Inferior parietal cortex (tissue), 1 donor: ENCODE data around the gene TLE1.
"Not testable (repeated sequence)": the region's sequence is repeated elsewhere in the genome, so short reads cannot be mapped to it uniquely, and the experiment has no call there.

Source experiments
- DNase-seq: peaks from one replicate; pipeline ENCODE4 v3.0.0-alpha.2; 2016; ENCODE audit errors: extremely low spot score

The TLE1 gene

DNA sequence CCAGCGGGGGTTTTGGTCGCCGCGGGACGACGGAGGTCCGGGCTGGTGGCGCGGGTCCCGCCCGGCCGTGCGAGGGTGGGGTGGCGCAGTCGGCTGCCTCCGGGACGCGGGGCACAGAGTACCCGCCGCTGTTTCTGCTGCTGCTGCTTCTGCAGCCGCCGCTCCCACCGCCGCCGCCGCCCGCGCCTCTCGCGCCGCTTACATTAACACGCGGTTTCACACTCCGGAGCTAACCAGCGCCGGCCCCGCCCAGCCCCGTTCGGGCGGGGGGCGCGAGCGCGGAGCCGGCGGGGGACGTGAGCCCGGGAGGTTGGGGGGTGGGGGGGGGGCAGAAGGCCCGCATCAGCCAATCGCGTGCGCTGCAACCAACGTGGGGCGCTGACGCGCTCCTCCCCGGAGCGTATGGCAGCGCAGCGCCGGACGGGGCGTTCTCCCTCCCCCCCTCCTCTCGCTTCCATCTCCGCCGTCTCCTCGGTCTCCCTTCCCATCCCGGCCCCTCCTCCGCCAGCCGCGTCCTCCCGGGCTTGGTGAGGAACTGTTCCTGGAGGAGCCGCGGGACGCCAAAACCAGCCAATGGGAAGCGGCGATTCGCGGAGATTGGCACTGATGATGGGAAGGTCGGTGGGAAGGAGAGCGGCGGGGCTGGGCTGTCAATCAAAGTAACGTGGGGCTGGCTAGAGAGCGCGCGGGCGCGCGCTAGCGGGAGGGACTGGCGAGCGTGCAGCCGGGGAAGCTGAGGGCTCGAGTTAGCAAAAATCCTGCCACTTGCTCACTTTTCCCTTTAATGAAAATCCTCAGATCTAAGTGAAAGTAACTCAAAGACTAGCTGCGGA is at the start of gene TLE1:
Gene TLE1 (minus strand): TSS at position 205 of the 833 bp plus-strand sequence. CDS start 1,307 bp downstream, outside the sequence.
- DNase-seq, result peak; percentile 96

- peak; percentile 27 for DNase-seq
Measured at GRCh38 chr9:81737871-81738507, 48.6 kb upstream of the TLE1 start.

GRCh38 chr9:81730498-81730897 is 41.2 kb upstream of the TLE1 start:
- not testable (repeated sequence) for DNase-seq

DNA sequence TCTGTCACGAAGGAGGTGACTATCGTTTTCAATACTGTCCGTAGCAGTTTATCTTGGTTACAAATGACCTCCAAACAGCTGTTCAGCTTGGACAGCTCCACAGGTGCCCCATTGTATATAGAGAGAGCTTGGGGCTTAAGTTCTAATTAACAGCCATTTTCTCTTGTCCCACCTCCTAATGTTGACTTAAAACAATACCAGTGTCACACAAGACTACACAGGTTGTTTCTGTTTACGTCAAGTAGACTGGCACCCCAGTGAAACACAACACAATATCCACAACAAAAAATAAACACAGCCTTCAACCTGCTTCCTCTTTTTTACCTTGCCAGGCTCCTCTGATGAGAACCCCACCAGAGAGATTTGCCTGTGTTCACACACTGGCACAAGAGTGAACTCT is 39.8 kb upstream of the TLE1 start:
- DNase-seq, result no peak

DNA sequence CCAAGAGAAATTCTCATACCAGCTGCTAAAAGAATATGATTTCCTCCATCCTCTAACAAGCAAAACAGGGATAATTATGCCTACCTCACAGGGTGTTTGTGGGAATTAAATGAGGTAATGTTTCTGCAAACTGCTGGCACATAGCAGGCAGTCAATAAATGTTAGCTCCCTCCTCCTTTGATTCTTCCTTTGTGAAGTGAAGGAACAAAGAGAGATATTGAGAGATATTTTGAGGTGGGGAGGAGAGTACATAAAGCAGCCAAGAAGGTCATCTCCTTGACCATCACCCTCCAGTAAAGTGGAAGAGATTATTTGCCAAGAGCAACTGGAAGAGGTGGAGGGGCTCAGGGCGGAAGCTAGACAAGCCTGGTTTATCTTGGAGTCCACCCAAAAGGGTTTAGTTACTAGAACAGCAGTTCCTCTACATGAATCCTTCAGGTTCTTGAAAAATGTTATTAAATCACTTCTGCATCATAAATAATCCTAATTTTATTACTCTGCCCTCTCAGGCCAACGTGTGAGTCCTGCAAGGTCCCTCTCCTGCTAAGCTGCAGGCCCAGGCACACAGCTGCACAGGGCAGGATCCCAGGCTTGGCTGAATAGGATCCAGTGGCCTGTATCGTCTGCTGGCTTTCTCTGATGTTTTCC is 35.0 kb upstream of the TLE1 start:
- no peak for DNase-seq

DNA sequence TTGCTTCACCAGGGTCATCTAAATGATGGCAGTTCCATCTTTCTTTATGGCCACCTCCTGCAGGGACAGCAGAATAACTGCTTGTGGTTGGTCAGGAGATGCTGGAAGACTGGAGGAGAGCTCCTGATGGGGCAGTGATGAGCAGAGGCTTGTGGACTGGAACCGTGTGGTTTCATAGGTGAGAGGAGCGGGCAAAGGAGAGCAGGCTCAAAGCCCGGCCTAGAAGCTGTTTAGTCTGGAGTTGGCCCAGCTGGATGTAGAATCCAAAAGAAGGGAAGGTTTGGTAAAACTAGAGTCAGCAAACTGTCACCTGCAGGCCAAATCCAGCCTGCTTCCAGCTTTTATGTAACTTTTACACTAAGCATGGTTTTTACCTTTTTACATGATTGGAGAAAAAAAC is 32.9 kb upstream of the TLE1 start:
- no peak for DNase-seq

- no peak for DNase-seq
Measured at GRCh38 chr9:81720450-81721086, 31.2 kb upstream of the TLE1 start.

GRCh38 chr9:81719972-81720371 is 30.6 kb upstream of the TLE1 start:
- no peak for DNase-seq

DNA sequence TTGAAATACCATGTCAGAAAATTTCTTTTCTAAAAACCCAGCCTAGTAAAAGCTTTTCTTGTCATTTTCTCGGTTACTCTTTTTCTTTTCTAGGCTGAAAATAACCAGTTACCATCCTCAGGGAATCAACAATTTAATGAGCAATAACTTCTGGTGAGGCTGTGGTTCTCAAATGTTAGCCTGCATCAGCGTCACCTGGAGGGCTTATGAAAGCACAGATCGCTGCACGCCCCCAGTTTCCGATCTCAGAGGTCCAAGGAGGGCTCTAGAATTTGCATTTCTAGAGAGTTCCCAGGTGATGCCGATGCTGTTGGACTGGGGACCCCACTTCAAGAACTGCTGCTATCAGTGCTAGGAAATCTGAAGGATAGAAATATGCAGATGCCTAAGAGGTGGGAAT is 28.9 kb upstream of the TLE1 start:
- DNase-seq, result no peak

DNA sequence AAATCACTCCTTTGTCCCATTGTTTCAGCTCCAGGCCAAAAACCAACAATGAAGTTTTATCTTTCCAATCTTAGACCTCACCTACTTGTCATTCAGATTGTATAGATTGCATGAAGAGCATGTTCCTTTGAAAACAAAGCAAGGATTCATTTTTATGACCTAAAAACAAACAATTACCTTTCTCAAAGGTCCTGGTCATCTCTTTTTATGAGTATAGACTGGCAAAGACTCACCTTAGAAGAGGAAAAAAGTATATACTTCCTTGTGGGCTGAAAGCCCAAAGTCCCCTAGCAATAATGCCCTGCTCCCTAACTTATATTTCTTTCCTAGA is 28.4 kb upstream of the TLE1 start:
- no peak for DNase-seq

DNA sequence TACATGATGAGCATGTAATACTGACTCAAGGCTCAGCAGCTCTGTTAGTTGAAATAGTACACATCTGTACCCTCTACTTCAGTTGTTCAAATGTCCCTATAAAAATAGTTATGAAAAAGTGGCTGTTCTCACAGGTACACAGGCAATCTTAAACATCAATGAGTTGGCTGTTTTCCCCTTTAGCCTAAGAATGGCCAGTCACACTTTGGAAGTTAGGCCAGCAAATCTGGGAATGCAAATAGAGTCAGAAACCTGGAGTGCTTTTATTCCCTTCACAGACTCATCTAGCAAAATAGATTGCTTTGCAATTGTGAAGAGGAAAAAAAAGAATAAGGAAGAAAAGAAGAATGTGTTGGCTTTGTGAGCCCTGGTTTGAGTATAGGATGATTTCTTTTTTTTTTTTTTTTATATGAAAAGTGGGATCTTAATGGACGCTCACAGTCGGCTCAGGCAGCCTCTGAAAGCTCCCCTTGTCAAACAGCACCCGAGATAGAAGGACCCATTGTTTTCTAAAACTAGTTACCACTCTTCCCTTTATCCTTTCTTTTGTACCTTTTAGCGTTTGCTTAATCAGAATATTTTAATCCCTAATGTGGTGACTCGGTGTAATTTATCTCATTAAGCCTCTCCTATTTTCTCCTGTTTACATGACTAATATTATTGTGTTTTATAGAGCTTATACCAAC is 27.9 kb upstream of the TLE1 start:
- DNase-seq, result peak; percentile 57

GRCh38 chr9:81716409-81716808 is 27.1 kb upstream of the TLE1 start:
- no peak for DNase-seq

DNA sequence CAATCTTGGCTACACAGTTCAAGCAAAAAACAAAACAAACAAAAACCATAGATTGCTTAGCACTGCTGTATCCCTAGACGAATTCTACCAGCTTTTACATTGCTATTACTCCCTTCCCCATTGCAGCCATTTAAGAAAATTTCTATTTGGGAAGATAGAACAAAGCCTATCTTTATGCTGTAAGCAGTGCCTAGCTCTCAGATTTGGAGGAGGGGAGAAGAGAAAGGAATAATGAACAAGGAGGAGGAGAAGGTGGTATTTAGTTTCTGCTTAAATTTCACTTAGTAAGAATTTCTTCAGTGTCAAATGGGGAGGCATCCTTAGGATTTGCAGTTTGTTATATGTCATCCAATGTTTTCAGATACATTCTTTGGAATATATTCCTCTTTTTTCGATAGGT is 16.2 kb upstream of the TLE1 start:
- no peak for DNase-seq

DNA sequence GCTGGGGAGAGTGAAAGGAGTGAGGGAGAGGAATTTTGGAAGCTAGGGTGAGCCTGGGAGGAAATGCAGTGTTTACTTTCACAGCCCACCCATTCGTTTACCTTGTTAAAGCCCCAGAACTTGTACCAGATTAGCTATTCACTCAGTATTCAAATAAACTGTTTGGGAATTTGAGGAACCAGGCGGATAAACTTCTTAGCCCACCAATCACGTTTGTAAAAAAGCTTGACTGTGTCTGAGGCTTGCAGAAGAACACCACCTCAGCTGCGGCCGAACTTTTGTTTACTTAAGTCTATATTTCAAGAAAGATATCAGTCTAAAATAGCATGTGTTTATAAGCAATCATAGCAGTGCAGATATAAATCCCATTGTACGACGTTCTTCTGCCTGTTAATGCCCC is 5.2 kb upstream of the TLE1 start:
- DNase-seq, result no peak

DNA sequence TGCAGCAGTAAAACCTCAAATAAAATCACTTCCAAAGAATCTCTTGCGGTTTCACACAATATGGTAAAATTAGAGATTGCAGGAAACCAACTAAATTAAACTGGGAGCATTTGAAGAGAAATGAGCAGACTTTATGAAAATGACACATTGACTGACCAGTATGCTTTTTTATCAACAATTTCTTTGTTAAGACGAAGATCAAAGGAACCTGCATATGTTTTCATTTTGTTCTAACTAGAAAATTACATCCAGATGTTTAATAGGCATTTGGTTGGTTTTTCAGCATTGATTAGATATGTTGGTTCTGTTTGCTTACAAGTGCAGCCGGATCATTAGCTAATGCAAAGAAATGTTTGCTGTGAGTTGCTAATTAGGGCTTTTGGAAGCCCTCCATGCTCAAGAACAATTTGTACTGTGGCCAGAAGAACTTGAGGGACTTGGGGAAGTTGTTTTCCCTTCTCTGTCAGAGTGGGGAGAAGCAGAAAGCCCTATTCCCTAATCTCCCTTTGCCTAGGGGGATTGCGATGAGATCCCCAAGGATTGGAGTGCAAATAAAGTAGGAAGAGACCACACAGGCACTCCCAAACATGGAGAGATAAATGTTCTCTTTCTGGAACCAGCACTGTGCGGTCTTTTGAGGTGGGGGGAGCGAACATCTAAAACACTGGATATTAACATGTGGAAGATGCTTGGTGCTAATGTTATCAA is 4.5 kb upstream of the TLE1 start:
- DNase-seq, result no peak

- DNase-seq, result no peak
Measured at GRCh38 chr9:81690251-81690851, 1.0 kb upstream of the TLE1 start.

- not testable (repeated sequence) for DNase-seq
Measured at GRCh38 chr9:81689093-81689342, 329 bp downstream of the TLE1 start.

GRCh38 chr9:81688262-81689092 is 870 bp downstream of the TLE1 start:
- not testable (repeated sequence) for DNase-seq

DNA sequence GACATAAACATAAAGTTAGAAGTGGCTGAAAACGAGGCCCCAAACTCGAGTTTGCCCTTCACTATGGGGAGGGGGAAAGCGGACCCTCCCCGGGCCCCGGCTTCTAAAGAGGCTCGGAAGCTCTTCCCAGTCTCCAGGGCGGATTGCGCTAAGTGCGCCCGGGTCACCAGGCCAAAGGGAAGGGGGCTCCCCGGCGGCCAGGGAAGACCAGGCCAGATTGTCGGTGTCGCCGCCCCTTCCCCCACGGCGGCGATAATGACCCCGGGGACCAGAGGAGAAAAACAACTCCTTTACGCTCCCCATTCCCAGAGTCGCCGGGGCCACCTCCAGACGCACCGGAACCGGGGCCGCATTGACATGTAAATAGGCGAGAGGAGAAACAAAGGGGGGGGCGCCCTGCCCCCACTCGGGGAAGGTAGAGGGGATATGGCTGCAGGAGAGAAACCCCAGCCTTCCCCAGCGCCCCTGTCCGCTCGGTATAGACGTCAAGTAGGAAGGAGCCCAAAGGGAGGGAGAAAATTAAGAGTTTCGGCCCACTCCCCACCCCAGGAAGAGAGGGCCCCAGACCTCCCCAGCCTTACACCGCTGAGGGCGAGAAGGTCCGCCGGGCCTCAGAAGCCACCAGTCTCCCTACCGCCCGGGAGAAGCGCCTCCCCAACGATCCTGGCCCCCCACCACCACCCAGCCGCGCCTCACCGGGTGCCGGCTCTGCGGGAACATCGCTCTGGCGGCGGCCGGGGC is 1.7 kb downstream of the TLE1 start:
- DNase-seq, result no peak
